H1 (cell line): ENCODE data around the gene WBP1. TPM values are rescaled to one million over a fixed set of nuclear protein-coding genes. Genes with fewer than 3 reads are reported as not detected.

Source experiments
- CTCF ChIA-PET: fragments of 300-600 bp; sonication (Branson Sonifier 250); formaldehyde crosslinking; loops from one replicate; lab custom pipeline; 2021; ENCODE audit not compliant: partially characterized antibody; lab: Charles Lee
- POLR2A ChIA-PET: fragments of 300-600 bp; sonication (Branson Sonifier 250); formaldehyde crosslinking; loops from one replicate; lab custom pipeline; 2021; ENCODE audit warnings: inconsistent platforms; ENCODE audit not compliant: partially characterized antibody; lab: Charles Lee
- DNase-seq, 2 experiments: peaks; one replicate each; pipeline versions ENCODE4 v3.0.0 to v3.0.0-alpha.2; 2010 to 2022; ENCODE audit warnings: low spot score in 2 of 2, low read depth in 1 of 2, mixed read lengths in 1 of 2
- FAIRE-seq: peaks from 2 replicates; lab custom pipeline; 2011; peaks lifted over from hg19 to GRCh38; lab: Jason Lieb, UNC
- H2AFZ ChIP-seq: 2 replicates; pipeline ENCODE4 v1.8.1; 2012; ENCODE audit warnings: low read length, inconsistent platforms
- H2AK5ac ChIP-seq: 2 replicates; pipeline ENCODE4 v1.6.1; 2013; ENCODE audit warnings: low read depth, low read length
- H2BK120ac ChIP-seq: replicated peaks from 2 replicates; pipeline ENCODE3; 2013; ENCODE audit warnings: low read depth, low read length, inconsistent platforms
- H2BK12ac ChIP-seq: 2 replicates; pipeline ENCODE4 v1.6.1; 2013; ENCODE audit warnings: low read depth, low read length
- H2BK15ac ChIP-seq: 2 replicates; pipeline ENCODE4 v1.6.1; 2013; ENCODE audit warnings: low read length
- H2BK20ac ChIP-seq: 2 replicates; pipeline ENCODE4 v1.6.1; 2013; ENCODE audit warnings: low read length
- H2BK5ac ChIP-seq: 2 replicates; pipeline ENCODE4 v1.6.1; 2013; ENCODE audit warnings: low read depth, low read length
- H3K14ac ChIP-seq: 2 replicates; pipeline ENCODE4 v1.6.1; 2013; ENCODE audit warnings: inconsistent platforms; ENCODE audit not compliant: insufficient read length
- H3K18ac ChIP-seq: 2 replicates; pipeline ENCODE4 v1.6.1; 2013; ENCODE audit warnings: low read length; ENCODE audit errors: extremely low read depth
- H3K23ac ChIP-seq: 2 replicates; pipeline ENCODE4 v1.6.1; 2013; ENCODE audit warnings: inconsistent platforms; ENCODE audit not compliant: insufficient read length
- H3K23me2 ChIP-seq: 2 replicates; pipeline ENCODE4 v1.6.1; 2013; ENCODE audit warnings: low read depth, low read length
- H3K27ac ChIP-seq: 2 replicates; pipeline ENCODE4 v1.6.1; 2011; ENCODE audit warnings: low read depth, low read length, inconsistent platforms
- H3K27me3 ChIP-seq, 4 experiments: replicated peaks in 1 of 4; 1 replicate in 1 of 4; 2 replicates in 3 of 4; pipeline versions ENCODE4 v1.6.1 to v1.8.1; 2011 to 2013; ENCODE audit warnings: low read length in 3 of 4, mild to moderate bottlenecking in 3 of 4, inconsistent platforms in 2 of 4, mixed read lengths in 2 of 4, moderate library complexity in 1 of 4; ENCODE audit not compliant: control insufficient read depth in 3 of 4, insufficient read depth in 3 of 4; ENCODE audit errors: extremely low read depth in 1 of 4
- H3K36me3 ChIP-seq, 4 experiments: 2 replicates each; pipeline versions ENCODE4 v1.6.1 to v1.8.1; 2011 to 2013; ENCODE audit warnings: mild to moderate bottlenecking in 4 of 4, low read length in 3 of 4, moderate library complexity in 2 of 4, control low read depth in 1 of 4, inconsistent platforms in 1 of 4; ENCODE audit not compliant: insufficient read depth in 4 of 4, control insufficient read depth in 2 of 4
- H3K4ac ChIP-seq: replicated peaks from 2 replicates; pipeline ENCODE3; 2013; ENCODE audit warnings: low read length, low read depth, mixed read lengths, inconsistent platforms; ENCODE audit not compliant: insufficient read length
- H3K4me1 ChIP-seq, 4 experiments: replicated peaks in 1 of 4; 1 replicate in 1 of 4; 2 replicates in 3 of 4; pipeline versions ENCODE4 v1.6.1 to v1.8.1; 2011 to 2013; ENCODE audit warnings: low read length in 3 of 4, inconsistent platforms in 2 of 4, mixed read lengths in 1 of 4; ENCODE audit not compliant: insufficient read depth in 4 of 4, control insufficient read depth in 3 of 4
- H3K4me2 ChIP-seq, 2 experiments: 2 replicates each; pipeline versions ENCODE4 v1.6.1 to v1.8.1; 2011 to 2013; ENCODE audit warnings: low read depth in 2 of 2, low read length in 2 of 2, control low read depth in 1 of 2, inconsistent platforms in 1 of 2, mild to moderate bottlenecking in 1 of 2; ENCODE audit not compliant: insufficient read depth in 1 of 2
- H3K4me3 ChIP-seq, 4 experiments: fragments of 200-600, 300-600 bp in 1 of 4; sonication (generic), shearing (Covaris generic), sonication (Bioruptor Twin) in 1 of 4; 2 replicates each; pipeline versions ENCODE4 v1.5.1 to v1.8.1; 2011 to 2016; ENCODE audit warnings: low read length in 4 of 4, low read depth in 3 of 4, control low read depth in 2 of 4, inconsistent platforms in 2 of 4, mild to moderate bottlenecking in 2 of 4, mixed read lengths in 1 of 4, moderate library complexity in 1 of 4; ENCODE audit not compliant: insufficient read depth in 2 of 4; ENCODE audit errors: extremely low read depth in 1 of 4
- H3K56ac ChIP-seq: replicated peaks from 2 replicates; pipeline ENCODE3; 2013; ENCODE audit warnings: low read depth, mild to moderate bottlenecking, mixed read lengths, low read length, inconsistent platforms; ENCODE audit not compliant: insufficient read length
- H3K79me1 ChIP-seq: 2 replicates; pipeline ENCODE4 v1.6.1; 2013; ENCODE audit warnings: low read depth, low read length, control low read depth
- H3K79me2 ChIP-seq, 2 experiments: 2 replicates each; pipeline versions ENCODE4 v1.6.1 to v1.8.1; 2012 to 2013; ENCODE audit warnings: low read length in 2 of 2, mild to moderate bottlenecking in 2 of 2, inconsistent platforms in 1 of 2; ENCODE audit not compliant: insufficient read depth in 2 of 2, control insufficient read depth in 1 of 2
- H3K9ac ChIP-seq, 4 experiments: replicated peaks in 1 of 4; 1 replicate in 1 of 4; 2 replicates in 3 of 4; pipeline versions ENCODE4 v1.6.1 to v1.8.1; 2011 to 2013; ENCODE audit warnings: low read depth in 3 of 4, low read length in 3 of 4, control low read depth in 2 of 4, mild to moderate bottlenecking in 2 of 4, moderate library complexity in 2 of 4, inconsistent platforms in 1 of 4; ENCODE audit errors: extremely low read depth in 1 of 4
- H3K9me3 ChIP-seq, 2 experiments: 2 replicates each; pipeline versions ENCODE4 v1.6.1 to v1.8.1; 2012 to 2013; ENCODE audit warnings: mild to moderate bottlenecking in 2 of 2, moderate library complexity in 2 of 2, control low read depth in 1 of 2, inconsistent platforms in 1 of 2, low read depth in 1 of 2, low read length in 1 of 2, mixed read lengths in 1 of 2; ENCODE audit not compliant: insufficient read depth in 2 of 2
- H4K20me1 ChIP-seq, 2 experiments: replicated peaks in 1 of 2; 2 replicates each; pipeline versions ENCODE3 to v1.8.1; 2011 to 2013; ENCODE audit warnings: inconsistent platforms in 2 of 2, low read length in 2 of 2, mild to moderate bottlenecking in 1 of 2; ENCODE audit not compliant: insufficient read depth in 2 of 2, control insufficient read depth in 1 of 2
- H4K5ac ChIP-seq: 2 replicates; pipeline ENCODE4 v1.6.1; 2013; ENCODE audit warnings: low read length, low read depth, mixed read lengths, inconsistent platforms; ENCODE audit not compliant: insufficient read length
- H4K8ac ChIP-seq: 2 replicates; pipeline ENCODE4 v1.8.0; 2013; ENCODE audit warnings: mild to moderate bottlenecking, moderate library complexity, low read length, inconsistent platforms; ENCODE audit not compliant: insufficient read depth; ENCODE audit errors: extremely low read depth
- H4K91ac ChIP-seq: replicated peaks from 2 replicates; pipeline ENCODE3; 2013; ENCODE audit warnings: low read length, mixed read lengths, inconsistent platforms; ENCODE audit not compliant: insufficient read length
- BCL11A ChIP-seq, 2 experiments: IDR thresholded peaks; one replicate each; pipeline ENCODE4 v1.6.1; 2011; ENCODE audit warnings: low read depth in 2 of 2, low read length in 2 of 2, mild to moderate bottlenecking in 2 of 2
- CHD2 ChIP-seq: IDR thresholded peaks from 2 replicates; pipeline ENCODE4 v1.6.1; 2012; ENCODE audit warnings: low read length, improper control_type of control experiment
- EGR1 ChIP-seq: IDR thresholded peaks from 2 replicates; pipeline ENCODE4 v1.6.1; 2011; ENCODE audit warnings: low read depth, low read length, borderline replicate concordance
- GABPA ChIP-seq: IDR thresholded peaks from 2 replicates; pipeline ENCODE4 v1.6.1; 2011; ENCODE audit warnings: mild to moderate bottlenecking, low read length, moderate library complexity, borderline replicate concordance; ENCODE audit not compliant: insufficient read depth
- KDM4A ChIP-seq: IDR thresholded peaks from one replicate; pipeline ENCODE4 v1.7.1; 2012; ENCODE audit warnings: low read depth, mild to moderate bottlenecking, moderate library complexity, low read length, inconsistent platforms; ENCODE audit not compliant: severe bottlenecking
- POLR2A ChIP-seq, 2 experiments: IDR thresholded peaks; 1 replicate in 1 of 2; 2 replicates in 1 of 2; pipeline ENCODE4 v1.6.1; 2011; ENCODE audit warnings: low read depth in 2 of 2, low read length in 2 of 2, mild to moderate bottlenecking in 2 of 2; ENCODE audit errors: control extremely low read depth in 1 of 2
- RBBP5 ChIP-seq: IDR thresholded peaks from 2 replicates; pipeline ENCODE4 v1.7.1; 2012; ENCODE audit warnings: low read depth, mild to moderate bottlenecking, inconsistent platforms, low read length, moderate library complexity, borderline replicate concordance
- RXRA ChIP-seq: IDR thresholded peaks from 2 replicates; pipeline ENCODE4 v1.6.1; 2011; ENCODE audit warnings: low read depth, mild to moderate bottlenecking, low read length, moderate library complexity; ENCODE audit not compliant: insufficient read depth
- TAF7 ChIP-seq: optimal IDR thresholded peaks from 2 replicates; pipeline ENCODE3; 2011; ENCODE audit warnings: low read depth, mild to moderate bottlenecking, inconsistent platforms, low read length, moderate library complexity, borderline replicate concordance
- YY1 ChIP-seq: IDR thresholded peaks from 2 replicates; pipeline ENCODE4 v1.6.1; 2011; ENCODE audit warnings: low read depth, mild to moderate bottlenecking, low read length
- WGBS, 2 experiments: shearing (Covaris generic) in 1 of 2; methylation state at CpG; one replicate each; pipeline versions ENCODE4 v1.1.6 to v1.1.7; 2013 to 2015; ENCODE audit warnings: low lambda C conversion rate in 2 of 2, mixed read lengths in 2 of 2, inconsistent platforms in 1 of 2, low coverage in 1 of 2, missing lambda C conversion rate in 1 of 2; ENCODE audit not compliant: insufficient replicate concordance in 2 of 2, insufficient coverage in 1 of 2, insufficient read length in 1 of 2; ENCODE audit errors: extremely low coverage in 1 of 2, missing lambda C conversion rate in 1 of 2; 5-methylcytosine and 5-hydroxymethylcytosine counted together
- polyA plus RNA-seq, 7 experiments: library from polyadenylated mRNA; depleted of rRNA in 3 of 7; stranded (reverse) in 5 of 7; unstranded in 2 of 7; fragments of >200 nt in 5 of 7; fragments of 200-250 nt in 2 of 7; gene quantifications; 1 replicate in 5 of 7; 2 replicates in 1 of 7; 4 replicates in 1 of 7; pipeline versions ENCODE4 v1.2.1 to v1.2.3, GENCODE V29; 2011 to 2013; ENCODE audit warnings: missing spikeins in 2 of 7, mixed read lengths in 2 of 7
- total RNA-seq: library from RNA; stranded (reverse); fragmentation: NEBNext Ultra II Directional; extraction: Animal tissue kit (Norgen Biotek cat#: 25700); gene quantifications from 2 replicates; pipeline ENCODE4 v1.2.1, GENCODE V29; 2021

WBP1 gene
- total and polyA plus RNA-seq, 2 of the 8 experiments (the other 6 are each of a cell fraction or from before 2014, with no cell fraction given), result 57.2 to 190 TPM

DNA sequence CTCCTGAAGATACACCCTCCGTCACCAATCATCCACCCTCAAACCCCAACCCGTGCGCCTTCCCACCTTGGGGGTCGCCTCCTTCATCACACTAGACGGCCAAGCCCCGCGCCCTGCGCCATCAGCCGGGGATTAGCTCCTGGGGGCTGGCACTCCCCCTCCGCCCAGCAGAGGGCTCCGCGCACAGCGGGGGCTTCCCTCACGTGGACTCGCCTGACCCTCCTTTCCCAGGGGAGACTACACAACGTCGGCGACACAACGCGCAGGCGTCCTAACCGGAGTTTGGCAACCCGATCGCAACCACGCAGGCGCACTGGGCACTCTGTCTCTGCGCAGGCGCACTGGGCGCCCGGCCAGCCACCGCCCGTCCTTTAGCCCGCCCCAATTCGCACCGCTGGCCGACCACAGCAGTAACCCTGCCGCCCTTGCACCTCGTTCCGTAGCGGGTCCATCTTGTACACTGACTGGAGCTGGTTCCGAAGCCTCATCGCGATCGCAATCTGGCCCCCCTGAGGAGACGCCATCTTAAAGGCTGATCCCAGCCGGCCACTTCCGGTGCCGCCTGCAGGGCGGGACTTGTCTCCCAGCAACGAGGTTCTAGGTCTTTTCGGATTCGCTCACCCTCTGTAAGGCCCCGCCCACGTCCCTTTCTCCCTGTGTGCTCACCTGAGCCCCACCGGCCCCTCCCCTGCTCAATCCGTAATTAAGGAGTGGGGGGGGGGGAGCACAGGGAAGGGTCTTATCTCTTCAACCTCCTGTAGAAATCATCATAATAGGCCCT lies 49.1 kb downstream of the WBP1 start, which contains the start of gene PCGF1:
TSS of gene PCGF1 (minus strand) at position 551 of the 781 bp plus-strand sequence. CDS start at position 524, 27 bp downstream.
- H4K5ac ChIP-seq, result peak within 1 kb of the TSS; percentile 100
- peak within 1 kb of the TSS; percentile 86 for H3K4me2 ChIP-seq
- H2BK20ac ChIP-seq, result no peak within 1 kb of the TSS
- H4K20me1 ChIP-seq, result peaks cover 0 to 4% of the 10 kb centered on the region in 2 experiments
- peak within 1 kb of the TSS; percentile 98 for H2BK5ac ChIP-seq
- H2BK15ac ChIP-seq, result peak within 1 kb of the TSS; percentile 10; the same call in 1 of the 2 replicates
- peak within 1 kb of the TSS; percentile 11; the same call in 1 of the 2 replicates for H2AK5ac ChIP-seq
- H2BK12ac ChIP-seq, result peak within 1 kb of the TSS; percentile 91
- H3K9ac ChIP-seq, result peak within 1 kb of the TSS; percentile 87 to 98 (median 96)
- peak within 1 kb of the TSS; percentile 100 for H3K56ac ChIP-seq
- H4K91ac ChIP-seq, result peak within 1 kb of the TSS; percentile 100
- no peak within 1 kb of the TSS for H3K14ac ChIP-seq
- peaks cover 3 to 25% (median 20%) of the 10 kb centered on the region in 4 experiments for H3K4me1 ChIP-seq
- H3K79me1 ChIP-seq, result no peaks in the 10 kb centered on the region
- H3K36me3 ChIP-seq, result peaks cover 0 to 9% (median 4%) of the 10 kb centered on the region in 4 experiments; a peak in 6 of 8 replicates
- H3K23ac ChIP-seq, result no peak within 1 kb of the TSS
- H2AFZ ChIP-seq, result peak within 1 kb of the TSS; percentile 97; the same call in 1 of the 2 replicates
- H3K4ac ChIP-seq, result peak within 1 kb of the TSS; percentile 100
- no peak for FAIRE-seq
- peak within 1 kb of the TSS; percentile 61 to 98 (median 92) for H3K4me3 ChIP-seq
- CTCF ChIA-PET, result interaction anchor here (0.7 to 2.4 kb wide), 7 partner anchors 25 to 81 kb away, joined by 3 to 13 read pairs (median 4); partner anchors contain the start of genes CCDC142 and TTC31
- 2% methylated on average over 54 of the region's 56 CpGs; no CpG with 5 or more reads in 1 of the 2 experiments for WGBS, 2 experiments
- H2BK120ac ChIP-seq, result peak within 1 kb of the TSS; percentile 100
- H3K9me3 ChIP-seq, result no peaks in the 10 kb centered on the region
- peaks cover 26% of the 10 kb centered on the region for H3K23me2 ChIP-seq
- DNase-seq, result peak; percentile 96 to 98
- POLR2A ChIA-PET, result interaction anchor here (0.8 to 3.9 kb wide), 21 partner anchors 8 to 81 kb away, joined by 3 to 26 read pairs (median 4); partner anchors contain the start of genes AUP1, CCDC142, DQX1 and HTRA2
- peak within 1 kb of the TSS; percentile 99 for H4K8ac ChIP-seq
- peaks cover 48 to 80% (median 76%) of the 10 kb centered on the region in 4 experiments for H3K27me3 ChIP-seq
- peaks cover 0 to 3% of the 10 kb centered on the region in 2 experiments; a peak in 1 of 4 replicates for H3K79me2 ChIP-seq
- peak within 1 kb of the TSS; percentile 99 for H3K27ac ChIP-seq
- peak within 1 kb of the TSS; percentile 100 for H3K18ac ChIP-seq
- TF ChIP-seq KDM4A (peak; percentile 83), CHD2 (no peak), EGR1 (no peak), RXRA (no peak), GABPA (peak; percentile 76; the same call in 1 of the 2 replicates), POLR2A (IDR thresholded peaks at IDR 0.05; ENCODE audit: control extremely low read depth in 1 of 2, low read depth in 2 of 2, low read length in 2 of 2) (peak in 1 of 2 experiments; percentile 84; a peak in 2 of 3 replicates), YY1 (peak; percentile 95), BCL11A (IDR thresholded peaks at IDR 0.05; ENCODE audit: low read depth in 2 of 2, low read length in 2 of 2) (no peak), RBBP5 (peak; percentile 100), TAF7 (peak; percentile 18)
